ENCODE results near the gene C6orf47.

- no peak for TF ChIP-seq ZNF430 (CRISPR knock-in tag; IDR thresholded peaks at IDR 0.05)
- no peak for TF ChIP-seq HHEX (CRISPR knock-in tag; IDR thresholded peaks at IDR 0.05)
- no peak for TF ChIP-seq ZBTB7A (CRISPR knock-in tag; IDR thresholded peaks at IDR 0.05)
- no peak for TF ChIP-seq SOX6 (IDR thresholded peaks at IDR 0.05)
- TF ChIP-seq SOX6 (CRISPR knock-in tag; IDR thresholded peaks at IDR 0.05): no peak
- TF ChIP-seq SP1 (IDR thresholded peaks at IDR 0.05): no peak
- no peak for TF ChIP-seq SP1 (CRISPR knock-in tag; IDR thresholded peaks at IDR 0.05)
- no peak for TF ChIP-seq YY1 (IDR thresholded peaks at IDR 0.05; ENCODE audit: insufficient read depth, insufficient replicate concordance, low read depth, low read length)
- no peak for TF ChIP-seq SALL2 (CRISPR knock-in tag; IDR thresholded peaks at IDR 0.05)
- no peak for TF ChIP-seq ZNF775 (CRISPR knock-in tag; IDR thresholded peaks at IDR 0.05; ENCODE audit: borderline replicate concordance)
- TF ChIP-seq ZNF660 (CRISPR knock-in tag; IDR thresholded peaks at IDR 0.05; ENCODE audit: borderline replicate concordance, low read depth): no peak
- TF ChIP-seq ETV5 (CRISPR knock-in tag; IDR thresholded peaks at IDR 0.05; ENCODE audit: borderline replicate concordance): no peak
- TF ChIP-seq NFATC3 (CRISPR knock-in tag; IDR thresholded peaks at IDR 0.05): no peak
Observed at GRCh38 chr6:31624070-31624469, 36.5 kb downstream of the C6orf47 start.

Data from HepG2 (cell line).